GM12875 (cell line): Measurements from ENCODE around the gene MAST4.

ENCODE experiments used
- H3K4me3 ChIP-seq: one replicate; pipeline ENCODE4 v1.5.1; 2011; ENCODE audit warnings: low read depth, low read length, control low read depth
- TF ChIP-seq, protein P1 (sequence below): IDR thresholded peaks from 2 replicates; pipeline ENCODE4 v1.5.1; 2011; ENCODE audit warnings: low read depth, mild to moderate bottlenecking, control low read depth, inconsistent platforms, low read length, moderate library complexity, borderline replicate concordance; ENCODE audit not compliant: insufficient read depth

The MAST4 gene

GRCh38 chr5:66802941-66803340, 206.7 kb downstream of the MAST4 start:
- TF ChIP-seq, protein P1, sequence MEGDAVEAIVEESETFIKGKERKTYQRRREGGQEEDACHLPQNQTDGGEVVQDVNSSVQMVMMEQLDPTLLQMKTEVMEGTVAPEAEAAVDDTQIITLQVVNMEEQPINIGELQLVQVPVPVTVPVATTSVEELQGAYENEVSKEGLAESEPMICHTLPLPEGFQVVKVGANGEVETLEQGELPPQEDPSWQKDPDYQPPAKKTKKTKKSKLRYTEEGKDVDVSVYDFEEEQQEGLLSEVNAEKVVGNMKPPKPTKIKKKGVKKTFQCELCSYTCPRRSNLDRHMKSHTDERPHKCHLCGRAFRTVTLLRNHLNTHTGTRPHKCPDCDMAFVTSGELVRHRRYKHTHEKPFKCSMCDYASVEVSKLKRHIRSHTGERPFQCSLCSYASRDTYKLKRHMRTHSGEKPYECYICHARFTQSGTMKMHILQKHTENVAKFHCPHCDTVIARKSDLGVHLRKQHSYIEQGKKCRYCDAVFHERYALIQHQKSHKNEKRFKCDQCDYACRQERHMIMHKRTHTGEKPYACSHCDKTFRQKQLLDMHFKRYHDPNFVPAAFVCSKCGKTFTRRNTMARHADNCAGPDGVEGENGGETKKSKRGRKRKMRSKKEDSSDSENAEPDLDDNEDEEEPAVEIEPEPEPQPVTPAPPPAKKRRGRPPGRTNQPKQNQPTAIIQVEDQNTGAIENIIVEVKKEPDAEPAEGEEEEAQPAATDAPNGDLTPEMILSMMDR = no peak

GRCh38 chr5:66805514-66806430, 209.6 kb downstream of the MAST4 start:
- TF ChIP-seq, protein P1 = no peak
- no peak overlapping the region for H3K4me3 ChIP-seq

More at GRCh38 chr5:66802941-66803340, 206.7 kb downstream of the MAST4 start:
- no peak overlapping the region for H3K4me3 ChIP-seq

DNA sequence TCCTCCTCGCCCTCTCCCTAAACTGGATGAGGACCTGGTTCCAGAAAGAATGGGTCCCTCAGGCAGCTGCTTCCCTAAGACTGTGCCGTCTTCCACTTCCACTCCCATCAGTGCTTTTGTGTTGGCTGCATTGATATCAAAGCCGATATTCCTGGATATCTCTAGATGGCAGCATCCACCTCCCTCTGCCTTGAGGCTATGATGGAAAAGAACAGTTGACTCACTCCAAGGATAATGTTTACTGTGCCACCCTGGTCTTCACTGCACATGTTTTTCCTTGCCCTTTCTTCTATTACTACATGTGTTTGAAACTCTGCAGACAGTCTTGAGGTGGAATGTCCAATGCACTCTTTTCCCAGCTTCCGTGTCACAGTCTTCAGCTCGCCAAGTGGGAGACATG, 211.6 kb downstream of the MAST4 start:
- TF ChIP-seq, protein P1 = no peak
- H3K4me3 ChIP-seq = no peak overlapping the region

DNA sequence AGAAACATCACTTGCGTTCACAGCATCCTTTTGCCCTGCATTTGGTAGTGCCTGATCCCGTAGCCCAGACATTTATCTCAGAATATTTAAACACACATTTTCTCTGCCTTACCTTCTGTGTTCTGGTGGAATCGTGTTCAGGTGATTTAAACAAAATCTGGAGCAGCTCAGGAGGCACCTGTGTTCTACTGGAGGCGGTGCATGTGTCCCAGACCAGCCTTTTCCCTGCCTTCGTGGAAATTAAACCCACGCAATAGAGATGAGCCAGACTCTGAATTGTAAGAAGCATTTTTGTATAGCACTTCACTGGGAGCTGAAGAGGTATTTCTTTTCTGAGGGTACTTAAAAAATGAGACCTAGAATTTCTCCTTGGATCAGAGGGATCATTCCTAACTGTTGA, 212.5 kb downstream of the MAST4 start:
- TF ChIP-seq, protein P1 = no peak
- no peak overlapping the region for H3K4me3 ChIP-seq

DNA sequence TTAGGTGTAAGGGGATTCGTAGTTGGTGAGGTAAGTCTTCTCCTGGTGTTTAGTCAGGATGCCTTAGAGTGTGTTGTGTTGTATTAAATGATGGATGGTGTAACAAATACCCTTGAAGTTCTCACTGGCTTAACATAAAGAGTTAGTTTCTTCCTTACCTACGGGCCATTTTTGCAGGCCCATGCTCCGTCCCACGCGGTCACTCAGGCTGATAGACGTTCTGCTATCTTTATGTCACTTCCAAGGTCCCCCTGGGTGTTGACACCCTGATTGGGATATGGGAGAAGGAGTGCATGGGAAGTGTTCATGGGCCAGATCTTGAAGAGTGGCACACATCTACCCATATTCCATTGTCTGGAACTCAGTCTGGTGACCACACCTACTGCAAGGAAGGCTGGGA, 214.0 kb downstream of the MAST4 start:
- H3K4me3 ChIP-seq = no peak overlapping the region
- TF ChIP-seq, protein P1 = no peak

- no peak overlapping the region for H3K4me3 ChIP-seq
- TF ChIP-seq, protein P1 = no peak
Measured at GRCh38 chr5:66810848-66811261, 214.7 kb downstream of the MAST4 start.

GRCh38 chr5:66812291-66812690, 216.1 kb downstream of the MAST4 start:
- TF ChIP-seq, protein P1 = no peak

More at GRCh38 chr5:66812291-66812690, 216.1 kb downstream of the MAST4 start:
- H3K4me3 ChIP-seq = no peak overlapping the region
